H9 (cell line): ENCODE data around the gene SHC1. TPM values are rescaled to one million over a fixed set of nuclear protein-coding genes. Genes with fewer than 3 reads are reported as not detected.

Experiments used
- DNase-seq: peaks from one replicate; pipeline ENCODE4 v3.0.0-alpha.2; 2017
- H2AFZ ChIP-seq: one replicate; pipeline ENCODE4 v1.6.1; 2013; ENCODE audit warnings: mild to moderate bottlenecking, low read length, control low read depth, moderate library complexity
- H2AK5ac ChIP-seq: 2 replicates; pipeline ENCODE4 v1.6.1; 2013; ENCODE audit warnings: low read length, control low read depth, mixed read lengths; ENCODE audit not compliant: insufficient read length
- H2BK120ac ChIP-seq: one replicate; pipeline ENCODE4 v1.6.1; 2013; ENCODE audit warnings: low read depth, mild to moderate bottlenecking, low read length, control low read depth, inconsistent platforms; ENCODE audit not compliant: poor library complexity, severe bottlenecking
- H2BK12ac ChIP-seq: 2 replicates; pipeline ENCODE4 v1.6.1; 2013; ENCODE audit warnings: low read length, control low read depth, mixed read lengths, low read depth; ENCODE audit not compliant: insufficient read length
- H2BK15ac ChIP-seq: 2 replicates; pipeline ENCODE4 v1.6.1; 2013; ENCODE audit warnings: low read depth, low read length, control low read depth
- H2BK20ac ChIP-seq: one replicate; pipeline ENCODE4 v1.6.1; 2013; ENCODE audit warnings: low read depth, mild to moderate bottlenecking, low read length, control low read depth, inconsistent platforms; ENCODE audit not compliant: poor library complexity, severe bottlenecking
- H2BK5ac ChIP-seq: 2 replicates; pipeline ENCODE4 v1.6.1; 2013; ENCODE audit warnings: low read length, control low read depth, mixed read lengths; ENCODE audit not compliant: insufficient read length
- H3K14ac ChIP-seq: 2 replicates; pipeline ENCODE4 v1.6.1; 2013; ENCODE audit warnings: low read length, control low read depth; ENCODE audit not compliant: insufficient read depth
- H3K18ac ChIP-seq: 2 replicates; pipeline ENCODE4 v1.6.1; 2013; ENCODE audit warnings: low read depth, mild to moderate bottlenecking, mixed read lengths, low read length, control low read depth; ENCODE audit not compliant: insufficient read length
- H3K23ac ChIP-seq: 2 replicates; pipeline ENCODE4 v1.6.1; 2013; ENCODE audit warnings: low read length, control low read depth, mixed read lengths, low read depth; ENCODE audit not compliant: insufficient read length
- H3K23me2 ChIP-seq: 2 replicates; pipeline ENCODE4 v1.6.1; 2013; ENCODE audit warnings: low read depth, mild to moderate bottlenecking, mixed read lengths, low read length, control low read depth; ENCODE audit not compliant: insufficient read length, poor library complexity, severe bottlenecking
- H3K27ac ChIP-seq: 2 replicates; pipeline ENCODE4 v1.5.1; 2013; ENCODE audit warnings: low read length, control low read depth, mixed read lengths, low read depth; ENCODE audit not compliant: insufficient read length
- H3K27me3 ChIP-seq: 2 replicates; pipeline ENCODE4 v1.6.1; 2013; ENCODE audit warnings: low read length, control low read depth, inconsistent platforms; ENCODE audit not compliant: insufficient read depth
- H3K4ac ChIP-seq: 2 replicates; pipeline ENCODE4 v1.6.1; 2013; ENCODE audit warnings: low read depth, mild to moderate bottlenecking, control low read depth, inconsistent platforms, low read length, moderate library complexity
- H3K4me1 ChIP-seq: 2 replicates; pipeline ENCODE4 v1.6.1; 2013; ENCODE audit warnings: low read length, control low read depth, inconsistent platforms; ENCODE audit not compliant: insufficient read depth
- H3K4me2 ChIP-seq: 2 replicates; pipeline ENCODE4 v1.6.1; 2013; ENCODE audit warnings: low read length, control low read depth, mixed read lengths; ENCODE audit not compliant: insufficient read length, insufficient read depth
- H3K56ac ChIP-seq: 2 replicates; pipeline ENCODE4 v1.6.1; 2013; ENCODE audit warnings: low read depth, mild to moderate bottlenecking, mixed read lengths, low read length, control low read depth; ENCODE audit not compliant: insufficient read length
- H3K79me1 ChIP-seq: 2 replicates; pipeline ENCODE4 v1.6.1; 2013; ENCODE audit warnings: low read depth, mild to moderate bottlenecking, moderate library complexity, low read length, control low read depth, inconsistent platforms; ENCODE audit not compliant: insufficient read depth, poor library complexity, severe bottlenecking
- H3K79me2 ChIP-seq: 2 replicates; pipeline ENCODE4 v1.6.1; 2013; ENCODE audit warnings: low read length, control low read depth, inconsistent platforms; ENCODE audit not compliant: insufficient read depth
- H3K9ac ChIP-seq: 2 replicates; pipeline ENCODE4 v1.6.1; 2013; ENCODE audit warnings: low read length, control low read depth, mixed read lengths; ENCODE audit not compliant: insufficient read length; ENCODE audit errors: extremely low read depth
- H3K9me3 ChIP-seq: one replicate; pipeline ENCODE4 v1.6.1; 2013; ENCODE audit warnings: low read depth, low read length, inconsistent platforms; ENCODE audit not compliant: control insufficient read depth
- H3T11ph ChIP-seq: one replicate; pipeline ENCODE4 v1.6.1; 2013; ENCODE audit warnings: mild to moderate bottlenecking, low read length, control low read depth, inconsistent platforms
- H4K20me1 ChIP-seq: one replicate; pipeline ENCODE4 v1.6.1; 2013; ENCODE audit not compliant: control insufficient read depth, insufficient read length, insufficient read depth
- H4K5ac ChIP-seq: 2 replicates; pipeline ENCODE4 v1.6.1; 2013; ENCODE audit warnings: low read depth, mild to moderate bottlenecking, mixed read lengths, low read length, control low read depth; ENCODE audit not compliant: insufficient read length
- H4K8ac ChIP-seq: replicated peaks from 2 replicates; pipeline ENCODE4 v1.6.1; 2013; ENCODE audit warnings: low read length, control low read depth, mixed read lengths, low read depth; ENCODE audit not compliant: insufficient read length
- H4K91ac ChIP-seq: 2 replicates; pipeline ENCODE4 v1.6.1; 2013; ENCODE audit warnings: low read depth, mild to moderate bottlenecking, moderate library complexity, mixed read lengths, low read length, control low read depth; ENCODE audit not compliant: insufficient read length
- H3K27ac Mint-ChIP-seq, 3 experiments: 2 replicates in 2 of 3; 3 replicates in 1 of 3; pipeline ENCODE4 v1.8.0; 2020 to 2021; ENCODE audit warnings: mixed read lengths in 3 of 3, mild to moderate bottlenecking in 1 of 3, moderate library complexity in 1 of 3
- H3K27me3 Mint-ChIP-seq: 2 replicates; pipeline ENCODE4 v1.8.0; 2021; ENCODE audit warnings: low read depth, mild to moderate bottlenecking, moderate library complexity, mixed read lengths
- H3K36me3 Mint-ChIP-seq, 3 experiments: 2 replicates in 2 of 3; 3 replicates in 1 of 3; pipeline ENCODE4 v1.8.0; 2020 to 2021; ENCODE audit warnings: low read depth in 3 of 3, mixed read lengths in 3 of 3; ENCODE audit not compliant: insufficient read depth in 1 of 3
- H3K4me1 Mint-ChIP-seq, 2 experiments: 2 replicates each; pipeline ENCODE4 v1.8.0; 2020; ENCODE audit warnings: mixed read lengths in 2 of 2
- H3K4me3 Mint-ChIP-seq, 2 experiments: 2 replicates in 1 of 2; 3 replicates in 1 of 2; pipeline ENCODE4 v1.8.0; 2020 to 2021; ENCODE audit warnings: mild to moderate bottlenecking in 2 of 2, mixed read lengths in 2 of 2, moderate library complexity in 1 of 2
- H3K9me3 Mint-ChIP-seq, 2 experiments: 2 replicates in 1 of 2; 3 replicates in 1 of 2; pipeline ENCODE4 v1.8.0; 2020; ENCODE audit warnings: mild to moderate bottlenecking in 2 of 2, mixed read lengths in 2 of 2, moderate library complexity in 1 of 2
- CTCF ChIP-seq: fragments of 200-600 bp; sonication (generic); conservative IDR thresholded peaks from 3 replicates; pipeline ENCODE4 v1.8.0; 2021; ENCODE audit warnings: antibody characterized with exemption, mild to moderate bottlenecking
- WGBS: extraction: QIAGEN DNeasy Blood & Tissue Kit; methylation state at CpG from one replicate; pipeline ENCODE4 v1.1.7; 2013; ENCODE audit warnings: missing lambda C conversion rate, low lambda C conversion rate, mixed read lengths; ENCODE audit not compliant: insufficient read length; ENCODE audit errors: extremely low coverage; 5-methylcytosine and 5-hydroxymethylcytosine counted together
- total RNA-seq: library from RNA; stranded (reverse); gene quantifications from 2 replicates; pipeline ENCODE4 v1.2.1, GENCODE V29; 2021

The SHC1 gene
- total RNA-seq, 1 experiment from 2014 or later = 168 TPM

GRCh38 chr1:154969246-154969645, 1.3 kb downstream of the SHC1 start:
- no peak for DNase-seq
- Histone ChIP-seq H2AFZ (no peak overlapping the region), H3K9ac (peak overlapping the region; percentile 59), H2BK15ac (no peak overlapping the region), H3K27me3 (no peaks in the 10 kb centered on the region), H3K79me1 (peaks cover 7% of the 10 kb centered on the region), H4K8ac (no peak overlapping the region), H4K5ac (no peak overlapping the region), H3K9me3 (no peaks in the 10 kb centered on the region), H3K23ac (no peak overlapping the region), H2BK20ac (no peak overlapping the region), H3K27ac (no peak overlapping the region), H4K20me1 (peaks cover 2% of the 10 kb centered on the region), H3K4ac (no peak overlapping the region), H2BK12ac (no peak overlapping the region), H2BK5ac (no peak overlapping the region), H3K23me2 (peaks cover 30% of the 10 kb centered on the region), H4K91ac (no peak overlapping the region), H3K14ac (no peak overlapping the region; the same call in 1 of the 2 replicates), H3K4me2 (peak overlapping the region; percentile 77), H2BK120ac (no peak overlapping the region), H3K79me2 (peaks cover 10% of the 10 kb centered on the region; the same call in 1 of the 2 replicates), H3K4me1 (peaks cover 4% of the 10 kb centered on the region; the same call in 1 of the 2 replicates), H3K18ac (no peak overlapping the region), H3K56ac (no peak overlapping the region), H2AK5ac (no peak overlapping the region), H3T11ph (no peak overlapping the region)
- peak overlapping the region; percentile 33 to 95 (median 50); a peak in 6 of 7 replicates for H3K27ac Mint-ChIP-seq
- H3K9me3 Mint-ChIP-seq = no peaks in the 10 kb centered on the region
- WGBS = no CpG with 5 or more reads among the region's 5 CpGs
- no peak for TF ChIP-seq CTCF
- H3K27me3 Mint-ChIP-seq = no peaks in the 10 kb centered on the region
- peak overlapping the region in 1 of 2 experiments; percentile 96; a peak in 4 of 5 replicates for H3K4me3 Mint-ChIP-seq
- H3K4me1 Mint-ChIP-seq = peaks cover 40 to 43% of the 10 kb centered on the region in 2 experiments
- peaks cover 33 to 50% (median 42%) of the 10 kb centered on the region in 3 experiments for H3K36me3 Mint-ChIP-seq
